WI38 (cell line): Measurements from ENCODE around the gene CORT.
A peak's percentile ranks its signal among the peaks of the same experiment; 100 is the strongest.
"Not testable (repeated sequence)": the region's sequence is repeated elsewhere in the genome, so short reads cannot be mapped to it uniquely, and the experiment has no call there.

Source experiments
- H3K4me3 ChIP-seq: 2 replicates; pipeline ENCODE4 v1.5.1; 2011; ENCODE audit warnings: low read depth, mild to moderate bottlenecking, control low read depth, low read length
- TF ChIP-seq, protein P1 (sequence below): IDR thresholded peaks from 2 replicates; pipeline ENCODE4 v1.5.1; 2012; ENCODE audit warnings: low read depth, mild to moderate bottlenecking, control low read depth, low read length

CORT gene, protein sequence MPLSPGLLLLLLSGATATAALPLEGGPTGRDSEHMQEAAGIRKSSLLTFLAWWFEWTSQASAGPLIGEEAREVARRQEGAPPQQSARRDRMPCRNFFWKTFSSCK

DNA sequence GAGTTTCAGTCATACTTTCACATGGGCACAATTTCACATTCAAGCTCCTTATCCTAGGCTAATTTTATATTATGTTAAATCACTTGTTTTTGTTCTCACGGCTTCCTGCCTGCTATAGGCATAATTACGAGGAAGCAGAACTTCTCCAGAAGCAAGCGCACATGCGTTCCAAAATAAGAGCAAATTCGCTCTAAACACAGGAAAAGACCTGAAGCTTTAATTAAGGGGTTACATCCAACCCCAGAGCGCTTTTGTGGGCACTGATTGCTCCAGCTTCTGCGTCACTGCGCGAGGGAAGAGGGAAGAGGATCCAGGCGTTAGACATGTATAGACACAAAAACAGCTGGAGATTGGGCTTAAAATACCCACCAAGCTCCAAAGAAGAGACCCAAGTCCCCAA is at the start of gene CORT:
TSS of gene CORT (plus strand) at position 281 of the 400 bp plus-strand sequence. CDS start 193 bp downstream, outside the sequence.
- no peak within 1 kb of the TSS for H3K4me3 ChIP-seq
- TF ChIP-seq, protein P1, sequence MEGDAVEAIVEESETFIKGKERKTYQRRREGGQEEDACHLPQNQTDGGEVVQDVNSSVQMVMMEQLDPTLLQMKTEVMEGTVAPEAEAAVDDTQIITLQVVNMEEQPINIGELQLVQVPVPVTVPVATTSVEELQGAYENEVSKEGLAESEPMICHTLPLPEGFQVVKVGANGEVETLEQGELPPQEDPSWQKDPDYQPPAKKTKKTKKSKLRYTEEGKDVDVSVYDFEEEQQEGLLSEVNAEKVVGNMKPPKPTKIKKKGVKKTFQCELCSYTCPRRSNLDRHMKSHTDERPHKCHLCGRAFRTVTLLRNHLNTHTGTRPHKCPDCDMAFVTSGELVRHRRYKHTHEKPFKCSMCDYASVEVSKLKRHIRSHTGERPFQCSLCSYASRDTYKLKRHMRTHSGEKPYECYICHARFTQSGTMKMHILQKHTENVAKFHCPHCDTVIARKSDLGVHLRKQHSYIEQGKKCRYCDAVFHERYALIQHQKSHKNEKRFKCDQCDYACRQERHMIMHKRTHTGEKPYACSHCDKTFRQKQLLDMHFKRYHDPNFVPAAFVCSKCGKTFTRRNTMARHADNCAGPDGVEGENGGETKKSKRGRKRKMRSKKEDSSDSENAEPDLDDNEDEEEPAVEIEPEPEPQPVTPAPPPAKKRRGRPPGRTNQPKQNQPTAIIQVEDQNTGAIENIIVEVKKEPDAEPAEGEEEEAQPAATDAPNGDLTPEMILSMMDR, result no peak

DNA sequence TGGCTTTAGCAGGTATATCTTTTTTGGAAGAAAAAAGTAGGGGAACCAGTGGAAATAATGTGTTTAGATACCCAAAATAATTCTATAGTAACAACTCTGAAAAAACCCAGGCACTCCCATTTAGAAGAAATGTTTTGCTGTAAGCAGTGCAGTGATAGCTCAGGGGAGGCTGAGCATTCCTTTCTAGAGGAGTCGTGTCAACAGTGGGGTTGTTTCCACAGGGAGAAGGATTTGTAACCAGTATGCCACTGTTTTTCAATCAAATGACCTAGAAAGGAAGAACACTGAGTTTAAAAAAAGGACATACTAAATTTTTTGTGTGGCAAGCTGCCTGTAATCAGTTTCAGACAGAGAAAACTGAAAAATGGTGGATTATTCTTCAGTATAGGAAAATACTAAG is 48.5 kb upstream of the CORT start:
- TF ChIP-seq, protein P1, result no peak
- H3K4me3 ChIP-seq, result 0 out of 2 replicates have a peak overlapping the region, but pooled peaks have one; percentile 75

DNA sequence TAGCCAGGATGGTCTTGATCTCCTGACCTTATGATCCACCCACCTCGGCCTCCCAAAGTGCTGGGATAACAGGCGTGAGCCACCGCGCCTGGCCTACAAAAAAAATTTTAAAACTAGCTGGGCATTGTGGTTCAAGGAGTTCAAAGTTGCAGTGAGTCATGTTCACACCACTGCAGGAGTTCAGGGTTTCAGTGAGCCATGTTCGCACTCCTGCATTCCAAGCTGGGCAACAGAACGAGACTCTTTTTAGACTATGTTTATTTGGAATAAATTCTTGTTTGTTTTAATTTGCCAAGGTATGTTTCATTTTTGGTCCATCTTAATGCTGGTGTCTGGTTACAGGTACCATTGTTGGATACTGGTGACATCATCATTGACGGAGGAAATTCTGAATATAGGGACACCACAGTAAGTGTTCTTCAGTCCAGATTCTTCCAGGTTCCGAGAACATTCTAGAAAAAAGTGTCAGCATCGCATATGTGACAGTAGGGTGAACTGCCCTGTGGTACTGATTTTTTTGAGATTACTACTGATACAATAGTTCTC is 47.0 kb upstream of the CORT start:
- H3K4me3 ChIP-seq, result no peak overlapping the region

DNA sequence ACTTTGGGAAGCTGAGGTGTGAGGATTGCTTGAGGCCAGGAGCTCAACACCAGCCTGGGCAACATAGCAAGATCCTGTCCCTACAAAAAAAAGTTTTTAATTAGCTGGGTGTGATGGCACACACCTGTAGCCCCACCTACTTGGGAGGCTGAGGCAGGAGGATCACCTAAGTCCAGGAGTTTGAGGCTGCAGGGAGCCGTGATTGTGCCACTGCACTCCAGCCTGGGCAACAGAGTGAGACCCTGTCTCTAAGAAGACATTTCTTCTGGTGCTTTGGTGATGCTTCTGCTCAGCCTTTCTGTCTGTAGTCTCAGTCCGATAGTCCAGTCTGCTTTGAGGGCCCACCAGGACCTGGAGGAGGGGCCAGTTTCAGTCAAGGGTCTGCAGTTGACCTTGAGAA is 42.6 kb upstream of the CORT start:
- H3K4me3 ChIP-seq, result no peak overlapping the region
- TF ChIP-seq, protein P1, result no peak

More for the DNA sequence above, 47.0 kb upstream of the CORT start:
- TF ChIP-seq, protein P1, result no peak

DNA sequence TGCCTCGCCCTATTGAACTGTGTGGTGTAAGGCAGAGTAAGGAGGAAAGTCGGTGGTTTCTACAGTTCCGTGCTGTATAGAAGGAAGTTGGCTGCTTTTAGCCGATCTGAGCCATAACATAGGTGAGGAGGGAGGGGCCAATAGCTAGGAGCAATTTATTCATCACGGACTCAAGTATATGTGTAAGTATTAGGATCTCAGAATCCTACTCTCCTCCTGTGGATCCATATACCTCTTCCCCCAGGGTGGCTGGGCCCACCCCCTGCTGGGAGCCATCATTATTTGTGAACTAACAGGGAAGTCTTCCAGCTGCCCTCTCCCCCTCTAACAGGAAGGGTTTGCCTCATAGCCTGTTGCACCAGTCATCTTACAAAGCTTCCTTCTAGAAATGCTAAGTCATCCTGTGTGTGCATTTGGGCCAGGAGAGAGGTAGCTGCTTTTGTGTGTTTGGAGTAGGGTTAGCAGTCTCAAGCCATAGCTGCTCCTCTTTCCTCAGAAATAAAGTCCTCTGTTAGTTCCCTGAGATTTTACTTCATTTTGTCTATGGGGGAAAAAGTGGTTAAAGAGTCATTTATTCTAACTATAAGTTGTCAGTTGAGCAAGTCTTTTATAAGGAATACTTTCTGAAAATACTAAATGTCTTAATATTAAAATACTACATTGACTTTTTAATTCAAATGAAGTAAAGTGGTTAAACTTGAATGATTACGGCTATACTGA is 34.5 kb upstream of the CORT start:
- no peak overlapping the region for H3K4me3 ChIP-seq
- TF ChIP-seq, protein P1, result no peak

DNA sequence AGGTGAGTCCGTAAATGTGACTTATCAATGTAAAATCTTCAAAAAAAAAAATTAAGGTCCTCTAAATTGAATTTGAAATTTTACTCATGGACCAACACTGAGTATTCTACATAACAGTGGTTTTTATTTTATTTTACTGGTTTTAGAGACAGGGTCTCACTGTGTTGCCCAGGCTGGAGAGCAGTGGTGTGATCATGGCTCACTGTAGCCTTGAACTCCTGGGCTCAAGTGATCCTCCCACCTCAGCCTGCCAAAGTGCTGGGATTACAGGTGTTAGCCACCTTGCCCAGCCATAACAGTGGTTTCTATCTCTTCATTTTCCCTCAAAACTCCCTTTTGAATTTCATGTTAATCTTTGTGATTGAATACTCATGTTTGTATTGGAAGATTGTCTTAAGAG is 33.9 kb upstream of the CORT start:
- not testable (repeated sequence) for H3K4me3 ChIP-seq

DNA sequence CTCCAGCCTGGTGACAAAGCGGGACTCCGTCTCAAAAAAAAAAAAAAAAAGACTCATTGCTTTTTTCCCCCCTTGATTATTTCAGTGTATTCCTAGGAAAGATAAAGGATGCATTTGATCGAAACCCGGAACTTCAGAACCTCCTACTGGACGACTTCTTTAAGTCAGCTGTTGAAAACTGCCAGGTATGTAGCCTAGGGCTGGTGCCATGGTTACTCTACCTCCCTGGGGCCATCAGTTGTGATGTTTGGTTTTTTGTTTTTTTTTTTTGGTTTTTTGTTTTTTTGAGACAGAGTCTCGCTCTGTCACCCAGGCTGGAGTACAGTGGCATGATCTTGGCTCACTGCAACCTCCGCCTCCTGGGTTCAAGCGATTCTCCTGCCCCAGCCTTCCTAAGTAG is 31.1 kb upstream of the CORT start:
- not testable (repeated sequence) for H3K4me3 ChIP-seq

DNA sequence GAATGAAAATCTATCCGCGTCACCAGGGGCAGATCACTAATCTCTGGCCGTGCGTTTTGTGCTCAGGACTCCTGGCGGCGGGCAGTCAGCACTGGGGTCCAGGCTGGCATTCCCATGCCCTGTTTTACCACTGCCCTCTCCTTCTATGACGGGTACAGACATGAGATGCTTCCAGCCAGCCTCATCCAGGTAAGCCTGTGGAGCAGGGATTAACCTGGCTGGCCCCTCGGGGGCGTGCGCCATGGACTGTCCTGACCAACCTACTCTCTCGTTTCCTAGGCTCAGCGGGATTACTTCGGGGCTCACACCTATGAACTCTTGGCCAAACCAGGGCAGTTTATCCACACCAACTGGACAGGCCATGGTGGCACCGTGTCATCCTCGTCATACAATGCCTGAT is 30.5 kb upstream of the CORT start:
- no peak overlapping the region for H3K4me3 ChIP-seq
- TF ChIP-seq, protein P1, result no peak
